ENCODE results near the gene MYL3. TPM values are rescaled to one million over a fixed set of nuclear protein-coding genes. Genes with fewer than 3 reads are reported as not detected.

The MYL3 gene
- total and polyA plus RNA-seq, 3 donors from 2014 or later: 1.2 to 14.5 (median 3.0) TPM

DNA sequence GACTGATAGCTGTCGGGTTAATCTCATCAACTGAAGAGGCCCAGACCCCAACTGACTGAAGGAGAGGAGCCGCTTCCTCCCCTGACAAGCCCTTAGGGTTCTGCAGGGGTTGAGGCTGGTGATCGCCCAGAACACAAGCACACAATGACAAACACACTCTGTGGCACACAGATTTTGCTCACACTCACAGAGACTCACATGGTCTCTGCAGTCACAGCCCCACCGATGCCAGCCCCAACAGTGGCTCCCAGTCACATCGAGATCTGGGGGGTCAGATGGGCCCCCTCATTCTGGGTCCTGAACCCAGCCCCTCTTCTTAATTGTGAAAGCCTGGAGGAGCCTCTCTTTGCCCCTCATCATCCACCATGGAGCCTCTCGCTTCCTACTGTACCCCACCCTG, 31.0 kb upstream of the MYL3 start:
- 86 to 97% methylated on average over 4 to 6 of the region's 6 CpGs for WGBS, 2 donors
- no peak for DNase-seq
- peaks cover 22% of the 10 kb centered on the region for H3K4me1 ChIP-seq
- H3K36me3 ChIP-seq (ENCODE audit: low read depth, missing control alignments): no peaks in the 10 kb centered on the region
- intact Hi-C loops (cut with DNase I; ENCODE audit: low total_unique reads): no loop called here
- no peak overlapping the region for H3K4me3 ChIP-seq
- no peaks in the 10 kb centered on the region for H3K9me3 ChIP-seq
- no peaks in the 10 kb centered on the region for H3K27me3 ChIP-seq
- no peak for TF ChIP-seq CTCF (IDR thresholded peaks at IDR 0.05)
- no peak for TF ChIP-seq POLR2A (IDR thresholded peaks at IDR 0.05)
- H3K27ac ChIP-seq: no peak overlapping the region

DNA sequence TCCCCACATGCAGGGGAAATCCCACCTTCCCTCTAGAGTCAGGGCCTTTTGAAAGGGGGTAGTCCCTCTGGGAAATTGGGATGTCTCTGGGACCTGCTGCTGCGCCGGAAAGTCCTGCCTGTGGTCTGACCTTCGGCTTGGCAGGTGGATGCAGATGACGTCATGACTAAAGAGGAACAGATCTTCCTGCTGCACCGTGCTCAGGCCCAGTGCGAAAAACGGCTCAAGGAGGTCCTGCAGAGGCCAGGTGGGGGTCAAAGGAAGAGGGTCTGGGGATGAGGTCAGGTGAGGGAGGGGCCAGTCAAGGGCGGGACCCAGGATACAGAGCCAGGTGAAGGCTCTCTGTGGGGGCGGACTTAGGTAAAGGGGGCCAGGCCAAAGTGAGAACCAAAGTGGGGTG, 30.5 kb upstream of the MYL3 start:
- no peak for DNase-seq
- Histone ChIP-seq H3K4me3 (no peak overlapping the region), H3K9me3 (no peaks in the 10 kb centered on the region), H3K4me1 (peaks cover 17% of the 10 kb centered on the region), H3K27ac (no peak overlapping the region), H3K27me3 (no peaks in the 10 kb centered on the region), H3K36me3 (ENCODE audit: low read depth, missing control alignments) (no peaks in the 10 kb centered on the region)
- intact Hi-C loops (cut with DNase I; ENCODE audit: low total_unique reads): no loop called here
- WGBS, 2 donors: 69 to 88% methylated on average over 9 of the region's 9 CpGs
- TF ChIP-seq POLR2A (IDR thresholded peaks at IDR 0.05): no peak
- no peak for TF ChIP-seq CTCF (IDR thresholded peaks at IDR 0.05)

- H3K36me3 ChIP-seq (ENCODE audit: low read depth, missing control alignments): no peaks in the 10 kb centered on the region
- TF ChIP-seq CTCF (IDR thresholded peaks at IDR 0.05) (no peak), POLR2A (IDR thresholded peaks at IDR 0.05) (no peak)
- intact Hi-C loops (cut with DNase I; ENCODE audit: low total_unique reads): no loop called here
- H3K4me1 ChIP-seq: peaks cover 15% of the 10 kb centered on the region
- 62 to 66% methylated on average over 6 of the region's 6 CpGs for WGBS, 2 donors
- no peak overlapping the region for H3K4me3 ChIP-seq
- no peaks in the 10 kb centered on the region for H3K9me3 ChIP-seq
- no peak overlapping the region for H3K27ac ChIP-seq
- no peaks in the 10 kb centered on the region for H3K27me3 ChIP-seq
- DNase-seq: no peak
Observed at GRCh38 chr3:46893146-46893748, 30.0 kb upstream of the MYL3 start.

- TF ChIP-seq POLR2A (IDR thresholded peaks at IDR 0.05): no peak
- Histone ChIP-seq H3K4me3 (peak overlapping the region; percentile 22 to 32), H3K27ac (no peak overlapping the region), H3K27me3 (no peaks in the 10 kb centered on the region), H3K9me3 (no peaks in the 10 kb centered on the region), H3K36me3 (ENCODE audit: low read depth, missing control alignments) (no peaks in the 10 kb centered on the region), H3K4me1 (peaks cover 14% of the 10 kb centered on the region)
- intact Hi-C loops (cut with DNase I; ENCODE audit: low total_unique reads): no loop called here
- 7 to 27% methylated on average over 3 to 42 of the region's 58 CpGs for WGBS, 2 donors
- DNase-seq: peak; percentile 82
Observed at GRCh38 chr3:46892285-46893145, 29.3 kb upstream of the MYL3 start.

DNA sequence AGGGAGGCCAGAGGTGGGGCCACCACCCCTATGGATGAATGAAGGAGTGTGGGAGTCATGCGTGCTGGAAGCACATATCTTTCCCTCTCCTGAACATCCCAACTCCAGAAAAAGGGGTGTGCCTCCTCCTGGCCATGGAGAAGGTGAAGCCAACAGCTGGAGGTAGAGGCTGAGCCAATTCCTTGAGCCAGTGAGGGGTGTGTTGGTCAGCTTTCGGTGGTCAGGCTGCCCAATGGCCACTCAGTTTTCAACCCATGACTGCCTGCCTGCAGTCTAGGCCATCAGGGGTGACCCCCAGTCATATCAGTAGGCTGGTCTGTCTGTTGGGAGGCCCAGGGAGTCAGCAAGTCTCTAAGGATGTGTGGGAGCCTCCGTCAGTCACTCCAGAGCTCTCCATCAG, 27.9 kb upstream of the MYL3 start:
- Histone ChIP-seq H3K36me3 (ENCODE audit: low read depth, missing control alignments) (no peaks in the 10 kb centered on the region), H3K27ac (no peak overlapping the region), H3K9me3 (no peaks in the 10 kb centered on the region), H3K27me3 (no peaks in the 10 kb centered on the region), H3K4me1 (peaks cover 14% of the 10 kb centered on the region), H3K4me3 (no peak overlapping the region)
- TF ChIP-seq CTCF (IDR thresholded peaks at IDR 0.05): no peak
- TF ChIP-seq POLR2A (IDR thresholded peaks at IDR 0.05): no peak
- WGBS, 2 donors: 94% methylated on average over 3 of the region's 3 CpGs
- no peak for DNase-seq
- intact Hi-C loops (cut with DNase I; ENCODE audit: low total_unique reads): no loop called here
